Stimulated activated CD8-positive, alpha-beta memory T cell treated with anti-CD3 and anti-CD28 coated beads, Interleukin-12 subunit alpha, Interleukin-12 subunit beta, amount 100 ng/mL, for 4 hours (primary cell): Measurements from ENCODE around the gene DNAJC11.
A peak's percentile ranks its signal among the peaks of the same experiment; 100 is the strongest.

ENCODE experiments used
- DNase-seq: peaks from one replicate; pipeline ENCODE4 v3.0.0-alpha.2; 2020; ENCODE audit warnings: low read depth

Gene DNAJC11

DNA sequence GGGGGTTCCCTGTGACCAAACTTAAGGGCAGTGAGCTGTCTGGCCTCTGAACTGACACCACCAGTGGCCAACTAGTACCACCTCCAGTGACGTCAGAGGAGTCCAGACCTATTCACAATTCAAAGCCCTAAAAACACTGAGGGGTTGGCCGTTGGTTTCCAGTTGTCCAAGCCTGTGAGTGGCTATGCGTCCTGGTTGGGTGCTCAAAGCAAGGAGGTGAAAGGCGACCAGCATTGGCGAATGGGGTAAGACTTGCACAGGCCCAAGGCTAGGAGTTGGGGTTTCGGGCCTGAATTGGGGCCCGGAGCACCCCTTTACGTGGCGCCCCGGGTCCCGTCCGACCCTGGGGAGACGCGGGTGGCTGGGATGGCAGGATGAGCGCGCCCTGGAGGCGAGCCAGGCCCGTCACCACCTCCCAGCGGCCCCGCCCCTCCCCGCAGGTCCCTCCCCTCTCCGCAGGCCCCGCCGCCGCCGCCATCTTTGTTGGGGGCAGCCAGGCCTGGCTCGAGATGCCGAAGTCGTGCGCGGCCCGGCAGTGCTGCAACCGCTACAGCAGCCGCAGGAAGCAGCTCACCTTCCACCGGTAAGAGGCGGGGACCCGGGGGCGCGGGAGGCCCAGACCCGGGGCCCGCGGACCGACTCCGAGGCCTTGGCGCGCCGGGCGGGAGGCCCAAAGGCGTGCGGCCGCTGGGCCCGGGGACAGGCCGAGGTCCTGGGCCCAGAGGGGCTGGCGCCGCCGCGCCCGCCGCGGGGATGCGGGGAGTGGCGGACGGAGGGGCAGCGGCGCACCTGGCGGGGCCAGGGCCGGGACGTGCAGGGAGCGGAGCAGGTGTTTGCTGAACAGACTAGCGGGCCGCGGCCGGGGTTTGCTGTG lies 76.7 kb downstream of the DNAJC11 start, which contains the start of gene THAP3:
THAP3 (plus strand) TSS at position 159 of the 874 bp plus-strand sequence; CDS start at position 510, 351 bp downstream.
- peak; percentile 77 for DNase-seq

DNA sequence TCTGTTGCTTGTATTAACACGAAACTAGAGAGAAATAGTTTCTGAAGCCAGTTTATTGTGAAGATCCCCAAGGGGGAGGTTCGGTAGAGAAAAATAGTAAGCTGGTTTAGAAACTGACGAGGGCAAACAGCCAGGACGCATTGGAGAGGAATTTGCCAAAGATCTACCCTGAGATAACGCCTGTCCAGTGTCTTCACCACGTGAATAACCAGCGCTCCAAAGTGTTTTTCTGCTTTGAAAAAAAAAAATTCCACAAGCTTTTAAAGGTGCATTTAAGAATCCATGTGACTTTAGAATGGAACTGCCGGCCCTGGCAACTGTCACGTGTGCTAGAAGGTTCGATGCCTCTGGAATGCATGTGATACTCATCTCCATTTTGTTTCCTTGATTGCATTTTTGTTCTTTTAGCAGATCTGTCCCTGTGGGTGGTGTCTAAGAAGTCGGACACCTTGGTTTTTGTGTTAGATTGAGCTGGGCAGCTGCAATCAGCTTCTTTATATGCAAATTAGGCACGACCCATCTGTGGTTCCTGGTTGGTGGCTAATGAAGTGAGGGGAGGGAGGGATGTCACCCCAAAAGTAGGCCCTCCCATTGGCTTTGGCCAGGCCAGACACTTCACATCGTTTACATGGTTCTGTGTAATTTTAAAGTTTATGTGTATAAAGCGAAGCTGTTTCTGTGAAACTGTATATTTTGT lies 78.2 kb downstream of the DNAJC11 start:
- no peak for DNase-seq

DNA sequence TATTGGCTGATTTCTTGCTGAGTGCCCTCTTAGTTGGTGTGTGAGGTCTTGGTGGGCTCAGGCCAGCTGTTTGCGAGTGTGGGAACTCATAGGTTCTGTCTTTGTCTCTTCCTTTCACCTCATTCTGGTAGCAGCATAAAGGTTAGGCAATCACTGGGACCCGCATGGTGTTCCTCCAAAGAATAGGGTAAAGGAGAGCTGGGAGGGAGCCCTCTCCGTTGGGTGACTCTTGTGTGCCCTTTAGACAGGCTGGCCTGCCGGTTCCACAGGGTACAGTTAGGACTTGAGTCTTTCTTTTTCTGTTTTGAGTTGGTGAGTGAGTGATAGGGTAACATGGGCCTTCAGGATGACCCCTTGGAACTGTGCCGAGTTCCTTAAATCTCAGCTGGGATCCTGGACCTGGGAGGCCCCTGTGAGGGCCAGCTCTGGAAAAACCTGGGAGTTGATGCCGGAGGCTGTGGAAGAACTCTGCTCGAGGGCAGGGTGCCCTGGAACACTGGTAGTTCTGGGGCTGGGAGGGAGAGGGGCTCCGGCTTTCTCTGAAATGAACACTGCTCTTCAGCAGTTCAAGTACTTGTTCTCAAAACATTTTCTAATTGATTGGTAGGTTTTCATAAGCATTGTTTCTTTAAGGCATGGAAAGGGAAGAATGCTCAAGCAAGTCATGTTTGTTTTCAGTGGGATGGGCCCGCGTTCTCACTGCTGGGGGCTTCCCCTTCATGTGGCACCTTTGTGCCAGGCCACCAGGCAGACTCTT lies 79.0 kb downstream of the DNAJC11 start:
- no peak for DNase-seq

DNA sequence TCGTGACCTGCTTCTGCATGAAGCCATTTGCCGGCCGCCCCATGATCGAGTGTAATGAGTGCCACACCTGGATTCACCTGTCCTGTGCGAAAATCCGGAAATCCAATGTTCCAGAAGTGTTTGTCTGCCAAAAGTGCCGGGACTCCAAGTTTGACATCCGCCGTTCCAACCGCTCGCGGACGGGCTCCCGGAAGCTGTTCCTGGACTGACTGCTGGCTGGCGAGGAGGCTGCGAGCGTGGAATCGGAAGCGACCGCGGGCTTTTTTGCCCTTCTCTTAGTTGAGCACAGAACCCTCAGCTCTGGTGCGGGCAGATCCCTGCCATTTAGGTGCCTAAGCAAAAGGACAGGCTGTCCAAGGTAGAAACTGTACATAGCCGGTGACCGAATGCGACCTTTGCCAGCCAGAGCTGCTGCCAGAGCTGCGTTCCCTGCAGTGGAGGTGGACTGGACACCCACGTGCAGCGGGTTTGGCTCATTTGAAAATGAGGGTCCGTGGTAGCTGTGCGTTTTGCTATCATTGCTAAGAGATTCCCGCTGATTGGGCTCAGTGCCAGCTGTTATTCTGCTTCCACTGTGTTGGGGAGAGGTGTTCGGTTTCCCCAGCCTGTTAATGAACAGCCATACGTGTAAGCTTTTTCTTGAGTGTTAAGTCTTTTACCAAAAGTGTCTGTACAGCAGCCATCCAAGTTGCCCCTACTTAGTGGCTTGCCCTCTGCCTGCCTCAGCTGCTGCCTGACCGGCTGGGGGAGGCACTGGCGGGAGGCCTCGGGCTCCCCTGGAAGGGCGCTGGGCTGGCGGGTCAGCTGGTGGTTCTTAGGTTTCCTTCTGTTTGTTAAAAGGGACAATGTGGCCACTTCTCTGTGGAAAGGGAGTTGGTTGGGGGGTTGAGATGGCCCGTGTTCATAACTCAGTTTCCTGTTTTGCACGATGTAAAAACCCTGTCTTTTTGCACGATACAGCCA lies 79.9 kb downstream of the DNAJC11 start:
- no peak for DNase-seq

DNA sequence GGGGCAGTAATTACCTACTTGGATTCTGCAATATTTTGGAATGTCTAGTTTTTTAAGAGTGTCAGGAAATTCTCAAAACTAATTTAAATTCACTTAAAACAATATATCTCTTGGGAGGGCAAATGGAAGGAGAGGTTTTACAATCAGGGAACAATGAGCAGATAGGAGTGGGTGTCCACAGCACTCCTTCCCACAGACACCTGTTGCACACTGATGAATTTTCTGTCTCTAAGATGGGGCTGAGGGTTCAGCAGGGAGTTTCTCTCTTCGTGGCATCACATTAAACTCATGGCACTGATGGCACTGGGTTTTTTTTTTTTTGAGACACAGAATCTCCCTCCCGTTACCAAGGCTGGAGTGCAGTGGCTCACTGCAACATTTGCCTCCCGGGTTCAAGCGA lies 82.6 kb downstream of the DNAJC11 start:
- no peak for DNase-seq

DNA sequence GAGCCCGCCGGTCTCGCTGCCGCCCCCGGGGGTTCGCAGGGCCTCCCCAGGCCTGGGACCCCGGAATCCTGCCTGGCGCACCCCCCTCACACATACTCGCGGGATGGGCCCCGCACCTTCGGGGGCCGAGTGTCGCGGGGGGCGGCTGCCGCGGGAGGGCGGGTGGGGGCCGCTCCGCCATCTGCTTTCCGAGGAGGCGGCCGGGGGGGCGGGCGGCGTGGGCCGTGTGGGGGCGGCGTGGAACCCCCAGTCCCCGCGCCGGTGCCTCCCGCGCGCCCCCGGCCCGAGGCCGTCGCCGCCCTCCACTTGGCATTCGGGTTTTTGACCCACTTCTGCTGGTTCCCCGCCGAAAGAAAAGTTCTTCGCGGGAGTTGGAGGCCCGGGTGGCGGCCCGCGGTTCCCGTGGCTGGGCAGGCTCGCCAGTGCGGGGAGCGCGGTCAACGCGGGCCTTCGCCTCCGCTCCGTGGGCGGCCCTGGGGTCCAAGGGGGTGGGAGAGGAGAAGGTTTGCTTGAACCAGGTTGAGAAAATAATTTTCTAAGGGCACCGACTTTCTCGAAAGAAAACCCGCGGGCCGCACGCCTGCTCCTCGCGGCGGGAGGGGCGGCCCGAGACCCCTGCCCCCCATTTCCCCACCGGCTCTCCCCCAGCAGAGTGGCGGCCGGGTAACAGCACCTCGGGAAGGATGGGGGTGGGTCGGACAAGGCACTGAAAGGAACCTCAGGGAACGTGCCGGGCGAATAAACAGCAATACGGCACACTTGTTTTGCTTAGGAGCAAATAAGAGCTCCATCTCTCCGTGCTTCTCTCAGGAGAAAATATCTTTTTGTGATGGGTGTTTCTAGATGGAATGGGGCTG lies 86.5 kb downstream of the DNAJC11 start:
- no peak for DNase-seq

DNA sequence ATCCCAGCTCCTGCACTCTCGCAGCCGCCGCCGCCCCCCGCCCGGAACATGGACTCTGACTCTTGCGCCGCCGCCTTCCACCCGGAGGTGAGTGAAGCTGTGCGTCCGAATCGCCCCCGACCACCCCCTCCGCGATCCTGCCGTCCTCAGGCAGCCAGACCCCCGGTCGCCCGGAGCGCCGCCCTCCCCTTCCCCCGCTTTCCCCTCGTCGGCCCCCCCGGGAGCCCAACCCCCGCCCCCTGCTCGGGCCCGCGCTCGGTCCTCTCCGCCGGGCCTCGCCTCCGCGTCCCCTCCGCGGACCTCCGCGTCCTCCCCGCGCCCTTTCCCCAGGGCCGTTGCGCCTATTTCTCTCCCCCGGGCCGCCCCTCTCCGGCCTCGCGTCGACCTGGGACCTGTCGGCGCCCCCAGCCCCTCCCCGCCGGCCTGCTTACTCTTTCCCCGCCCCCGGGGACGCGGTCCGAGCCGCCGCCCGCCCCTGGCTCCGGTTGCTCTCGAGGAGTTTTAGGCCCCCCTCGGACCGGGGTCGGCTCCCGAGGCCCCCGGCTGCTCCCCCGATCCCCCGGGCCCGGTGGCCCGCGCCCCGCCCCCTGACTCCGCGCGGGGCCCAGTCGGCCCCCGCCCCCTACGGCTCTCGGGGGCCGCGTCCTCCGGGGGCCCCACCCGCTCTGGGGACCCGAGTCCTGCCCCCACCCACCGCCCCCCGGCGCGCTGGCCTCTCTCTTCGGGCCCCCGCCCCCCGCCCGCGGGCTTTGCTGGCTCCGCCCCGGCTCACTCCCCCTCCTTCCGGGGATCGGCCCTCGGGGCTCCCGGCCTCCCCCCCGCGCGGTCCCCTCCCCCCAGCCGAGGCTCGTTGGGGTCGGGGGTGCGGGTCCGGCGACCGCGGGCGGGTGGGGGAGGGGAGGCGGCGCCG lies 87.3 kb downstream of the DNAJC11 start:
- peak; percentile 61 for DNase-seq

DNA sequence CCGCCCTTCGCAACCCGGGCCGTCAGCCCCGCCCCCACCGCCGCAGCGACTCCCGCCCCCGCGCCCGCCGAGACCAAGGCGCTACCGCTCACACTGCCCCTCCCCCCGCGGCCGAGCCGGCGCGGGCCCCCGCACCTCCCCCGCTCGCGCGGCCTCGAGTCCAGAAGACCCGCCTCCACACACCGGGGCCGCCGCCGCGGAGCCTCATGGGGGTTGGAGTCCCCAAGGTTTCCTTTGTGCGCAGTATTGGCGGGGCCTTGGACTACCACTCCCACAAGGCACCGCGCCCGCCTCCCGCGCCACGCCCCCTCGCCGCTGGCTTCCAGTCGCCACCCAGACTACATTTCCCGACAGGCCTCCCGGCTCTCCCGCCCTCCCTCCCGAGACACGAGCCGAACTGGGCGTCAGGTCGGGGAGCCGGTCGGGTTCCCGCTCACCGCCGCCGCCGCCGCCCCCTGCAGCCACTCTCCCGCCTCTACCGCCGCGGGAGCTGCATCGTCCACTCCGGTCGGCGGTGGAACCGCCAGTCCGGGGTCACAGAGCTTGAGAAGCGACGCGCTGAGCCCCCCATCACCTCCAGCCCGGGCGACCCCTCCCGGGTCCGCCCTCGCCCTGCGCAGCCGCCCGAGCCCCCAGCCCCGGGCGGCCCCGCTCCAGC lies 88.1 kb downstream of the DNAJC11 start, which contains the start of gene PHF13:
PHF13 (plus strand) TSS at position 371 of the 658 bp plus-strand sequence. CDS start 336 bp downstream, outside the sequence.
- DNase-seq = peak; percentile 100

DNA sequence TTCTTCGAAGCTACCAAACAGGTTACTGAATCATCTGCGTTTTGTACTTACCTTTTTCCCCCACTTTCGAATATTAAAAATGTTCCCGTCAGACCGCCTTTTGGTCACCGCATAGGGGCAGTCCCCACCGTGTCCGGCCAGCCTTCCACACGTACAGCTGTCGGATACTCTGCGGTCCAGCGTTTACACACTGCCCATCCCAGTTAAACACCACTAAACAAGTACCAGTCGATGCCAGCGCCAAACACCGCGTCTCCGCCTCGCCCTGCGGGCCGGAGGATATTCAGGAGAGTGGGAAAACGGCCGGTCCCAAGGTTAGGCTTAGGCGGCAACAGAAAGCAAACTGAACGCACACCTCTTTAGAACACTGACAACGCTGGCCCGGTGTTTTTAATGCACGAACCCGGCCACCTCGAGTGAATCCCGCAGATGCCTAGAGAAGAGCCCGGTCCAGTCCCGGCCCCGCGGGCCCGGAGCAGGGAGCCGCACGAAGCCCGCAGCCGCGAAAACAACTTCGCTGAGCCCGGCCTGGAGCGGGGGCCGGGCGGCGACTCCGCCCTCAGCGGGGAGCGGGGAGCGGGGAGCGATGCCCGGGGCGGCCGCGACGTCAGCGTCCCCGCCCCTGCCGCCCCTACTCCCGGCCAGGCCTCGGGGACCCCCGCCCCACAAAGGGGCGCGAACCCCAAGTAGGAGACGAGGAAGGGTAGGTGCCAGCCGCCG lies 88.8 kb downstream of the DNAJC11 start:
- DNase-seq = no peak

DNA sequence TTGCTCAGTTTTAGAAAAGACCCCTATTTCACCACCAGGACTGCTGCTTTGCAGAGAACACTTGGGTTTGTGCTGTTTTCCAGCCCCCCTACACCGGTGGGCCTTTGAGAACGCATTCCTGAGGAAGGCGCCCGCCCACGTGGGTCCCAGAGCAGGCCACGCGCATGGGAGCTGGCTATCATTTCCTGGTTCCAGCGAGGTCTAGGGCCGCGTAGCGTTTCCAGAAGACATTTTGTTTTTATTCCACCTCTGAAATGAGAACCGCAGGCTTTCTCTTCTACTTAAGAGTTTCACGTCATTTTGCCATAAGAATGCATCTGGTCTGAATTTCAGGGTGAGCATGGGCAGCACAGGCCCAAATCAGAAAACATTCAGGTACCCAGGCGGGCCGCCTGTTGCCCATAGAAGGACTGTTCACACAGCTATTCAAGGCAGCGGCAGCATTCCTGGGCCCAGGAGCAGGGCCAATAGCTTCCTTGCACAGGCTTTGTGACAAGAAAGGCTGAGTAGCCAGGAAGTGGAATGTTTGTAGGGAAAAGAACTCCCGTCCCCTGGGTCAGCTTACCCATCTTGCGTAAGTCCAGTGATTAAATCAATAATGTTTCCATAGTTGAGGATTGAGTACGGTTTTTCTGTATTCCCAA lies 97.6 kb downstream of the DNAJC11 start:
- no peak for DNase-seq

DNA sequence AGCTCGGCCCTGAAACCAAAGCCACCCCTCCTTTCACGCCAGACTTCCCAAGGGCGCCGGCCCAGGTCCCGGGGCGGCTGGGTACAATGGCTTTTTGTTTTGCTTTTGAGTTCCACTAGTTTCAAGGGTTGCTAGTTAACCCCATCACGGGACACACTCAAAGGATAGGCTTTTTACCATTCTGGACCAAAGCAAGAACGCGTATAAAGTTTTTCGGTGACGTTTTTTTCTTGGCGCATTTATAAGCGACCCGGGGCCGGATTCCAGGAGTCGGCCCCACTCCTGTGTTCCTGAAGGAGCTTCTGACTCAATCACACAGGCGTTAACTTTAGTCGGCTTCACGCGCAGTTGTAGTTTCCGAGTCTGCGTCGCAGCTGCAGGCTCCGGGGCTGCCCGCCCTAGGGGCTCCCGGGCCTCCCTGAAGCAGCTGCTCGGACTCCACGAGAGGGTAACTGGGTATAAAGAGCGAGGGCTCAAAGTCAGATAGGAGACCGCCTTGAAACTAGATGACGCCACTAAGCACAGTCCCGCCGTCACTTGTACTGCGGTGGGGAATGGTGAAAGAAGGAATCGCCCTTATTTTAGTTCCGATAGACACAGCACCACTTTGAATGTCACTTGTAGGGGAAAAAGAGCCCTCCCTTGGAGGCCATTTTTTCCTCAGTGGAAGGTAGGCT lies 98.2 kb downstream of the DNAJC11 start:
- peak; percentile 36 for DNase-seq

DNA sequence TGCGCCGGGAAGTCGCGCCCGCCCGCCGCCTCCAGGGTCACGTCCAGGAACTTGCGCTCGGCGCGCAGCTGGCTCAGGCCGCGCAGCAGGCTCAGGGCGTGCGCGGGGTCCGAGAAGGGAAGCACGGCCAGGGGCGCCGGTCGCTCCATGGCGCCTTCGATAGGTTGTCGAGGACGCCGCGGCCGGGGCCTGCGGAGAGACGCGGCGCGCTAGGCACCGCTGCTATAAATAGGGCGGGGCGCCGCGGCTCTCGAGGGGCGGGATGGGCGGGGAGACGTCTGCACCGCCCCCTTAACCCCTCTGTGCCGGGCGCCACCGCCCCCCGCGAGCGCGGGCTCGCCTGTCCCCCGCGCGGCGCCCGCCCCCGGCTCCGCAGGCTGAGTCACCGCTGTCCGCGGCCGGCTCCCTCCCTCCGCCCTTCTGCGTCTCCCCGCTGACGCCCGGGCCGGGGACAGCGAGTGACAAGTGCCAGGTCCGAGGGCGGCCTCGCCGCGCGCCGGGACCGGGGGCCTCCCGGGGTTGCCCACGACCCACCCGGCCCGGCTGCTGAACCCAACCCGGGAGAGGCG lies 98.9 kb downstream of the DNAJC11 start, which contains the start of gene KLHL21:
KLHL21 (minus strand) TSS at position 201 of the 569 bp plus-strand sequence; CDS start at position 149, 52 bp downstream.
- peak; percentile 89 for DNase-seq

DNA sequence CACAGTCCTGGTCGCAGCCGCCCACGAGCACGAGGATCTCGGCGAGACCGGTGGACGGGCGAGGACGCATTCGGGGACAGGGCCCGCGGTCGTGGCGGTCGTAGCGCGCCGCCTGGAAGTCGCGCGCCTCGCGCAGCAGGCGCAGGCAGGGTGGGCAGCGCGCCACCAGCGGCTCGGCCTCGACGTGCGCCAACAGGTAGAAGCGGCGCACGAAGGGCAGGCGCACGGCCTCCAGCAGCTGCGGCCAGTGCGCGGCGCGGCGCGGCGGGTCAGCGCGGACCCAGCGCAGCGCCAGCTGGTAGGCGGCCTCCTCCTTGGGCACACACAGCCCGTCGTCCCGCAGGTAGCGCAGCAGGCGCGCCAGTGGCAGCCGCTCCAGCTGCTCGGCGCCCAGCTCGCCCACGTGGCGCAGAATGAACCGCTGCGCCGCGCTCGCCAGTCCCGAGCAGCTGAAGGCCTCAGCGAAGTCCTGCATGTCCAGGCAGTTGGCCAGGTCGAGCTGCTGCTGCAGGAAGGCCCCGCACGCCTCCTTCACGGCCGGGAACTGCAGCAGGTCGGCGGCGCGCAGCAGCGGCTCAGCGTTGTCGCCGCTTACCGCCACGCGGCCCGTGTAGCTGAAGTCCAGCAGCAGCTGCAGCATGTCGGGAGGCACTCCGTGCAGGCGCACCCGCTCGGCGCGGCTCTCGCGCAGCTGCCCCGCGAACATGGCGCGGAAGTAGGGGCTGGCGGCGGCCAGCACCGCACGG lies 99.5 kb downstream of the DNAJC11 start:
- DNase-seq = no peak

DNA sequence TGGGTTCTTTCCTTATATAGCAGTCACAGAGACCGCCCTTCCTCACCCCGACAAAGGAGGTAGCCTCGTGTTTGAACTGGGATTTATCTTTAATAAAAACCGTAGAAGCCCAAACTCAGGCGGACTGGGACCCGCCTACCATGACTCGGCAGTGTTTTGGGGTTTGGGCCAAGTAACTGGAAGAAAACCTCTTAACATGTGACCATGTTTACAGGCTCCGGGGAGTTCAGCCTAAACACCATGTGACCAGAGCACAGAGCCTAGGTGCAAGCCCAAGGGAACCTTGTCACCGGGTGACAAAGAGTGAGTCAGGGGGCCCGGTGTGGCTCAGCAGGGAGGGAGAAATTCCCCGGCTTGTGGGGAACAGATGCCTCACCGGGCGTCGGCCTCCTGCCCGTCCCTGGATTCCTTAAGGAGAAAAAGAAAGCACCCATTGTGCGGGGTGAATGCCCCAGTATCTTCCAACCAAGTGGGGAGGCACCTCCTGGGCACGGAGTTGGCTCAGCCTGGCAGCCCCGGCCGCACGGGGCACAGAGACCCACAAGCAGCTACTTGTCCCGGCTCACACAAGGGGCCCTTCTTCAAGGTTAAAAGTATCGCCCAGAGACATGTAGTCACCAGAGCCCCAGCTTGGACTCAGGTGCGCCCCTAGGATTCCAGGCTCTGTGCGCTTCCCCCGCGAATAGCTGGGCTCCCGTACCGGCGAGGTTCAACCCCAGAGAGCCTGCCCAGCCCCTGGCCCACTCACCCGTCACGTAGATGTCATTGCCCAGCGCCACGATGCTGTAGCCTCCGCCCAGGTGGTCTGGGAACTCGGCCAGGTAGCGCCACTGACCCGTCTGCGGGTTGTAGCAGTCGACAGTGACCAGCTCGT lies 100.3 kb downstream of the DNAJC11 start:
- peak; percentile 69 for DNase-seq
